K562 (cell line): ENCODE data around the gene GLYATL1.

ENCODE experiments used
- CBFA2T3 ChIP-seq: fragments of 450-650 bp; IDR thresholded peaks from 2 replicates; pipeline ENCODE4 v1.6.1; 2017
- E2F1 ChIP-seq: sonication (generic); formaldehyde crosslinking; IDR thresholded peaks from 2 replicates; pipeline ENCODE4 v1.8.1; 2023; ENCODE audit warnings: mild to moderate bottlenecking, missing genetic modification reagents, moderate library complexity
- ELF4 ChIP-seq: fragments of 450-650 bp; formaldehyde crosslinking; IDR thresholded peaks from 2 replicates; pipeline ENCODE4 v1.4.0; 2022; ENCODE audit warnings: missing genetic modification characterization
- ETV5 ChIP-seq: sonication (generic); formaldehyde crosslinking; IDR thresholded peaks from 2 replicates; pipeline ENCODE4 v1.4.0; 2020; ENCODE audit warnings: low read depth, mild to moderate bottlenecking, missing genetic modification reagents
- EZH2 ChIP-seq: IDR thresholded peaks from 2 replicates; pipeline ENCODE4 v1.6.1; 2012; ENCODE audit warnings: low read depth, mild to moderate bottlenecking, inconsistent platforms, low read length, borderline replicate concordance
- HNRNPK ChIP-seq: fragments of 200-400 bp; formaldehyde crosslinking; IDR thresholded peaks from one replicate; pipeline ENCODE4 v1.6.1; 2018; ENCODE audit warnings: mild to moderate bottlenecking, low read depth, low read length; ENCODE audit not compliant: poor library complexity, severe bottlenecking
- KDM1A ChIP-seq, 2 experiments: fragments of 450-650 bp; IDR thresholded peaks; 2 replicates each; pipeline ENCODE4 v1.6.1; 2016; ENCODE audit warnings: mild to moderate bottlenecking in 2 of 2
- MAFG ChIP-seq: fragments of 450-650 bp; conservative IDR thresholded peaks from 2 replicates; pipeline ENCODE4 v1.6.1; 2016; ENCODE audit warnings: missing genetic modification characterization, missing compliant biosample characterization
- MYBL2 ChIP-seq, 2 experiments: fragments of 450-650 bp in 1 of 2; sonication (generic) in 1 of 2; formaldehyde crosslinking in 1 of 2; IDR thresholded peaks; 2 replicates each; pipeline versions ENCODE4 v1.6.1 to v1.8.1; 2017 to 2022; ENCODE audit warnings: borderline replicate concordance in 1 of 2, inconsistent platforms in 1 of 2, low read depth in 1 of 2, mild to moderate bottlenecking in 1 of 2, missing genetic modification reagents in 1 of 2, moderate library complexity in 1 of 2
- RAD51 ChIP-seq: fragments of 450-650 bp; IDR thresholded peaks from 2 replicates; pipeline ENCODE4 v1.7.1; 2016; ENCODE audit warnings: low read depth, mild to moderate bottlenecking, borderline replicate concordance
- RBM25 ChIP-seq: fragments of 200-400 bp; formaldehyde crosslinking; IDR thresholded peaks from 2 replicates; pipeline ENCODE4 v1.6.1; 2018; ENCODE audit warnings: low read length, low read depth, moderate library complexity; ENCODE audit not compliant: severe bottlenecking
- TSHZ1 ChIP-seq: fragments of 250-450 bp; sonication (Bioruptor Pico); IDR thresholded peaks from 2 replicates; pipeline ENCODE4 v1.4.0; 2020; ENCODE audit warnings: mild to moderate bottlenecking, moderate library complexity
- ZNF232 ChIP-seq: sonication (generic); formaldehyde crosslinking; IDR thresholded peaks from 2 replicates; pipeline ENCODE4 v1.8.0; 2022; ENCODE audit warnings: mild to moderate bottlenecking, missing genetic modification reagents
- TF ChIP-seq, protein P1 (sequence below), 3 experiments: IDR thresholded peaks in 2 of 3; conservative IDR thresholded peaks in 1 of 3; 2 replicates each; pipeline ENCODE4 v1.5.1; 2011 to 2012; ENCODE audit warnings: low read length in 3 of 3, mild to moderate bottlenecking in 3 of 3, control low read depth in 2 of 3, improper control_type of control experiment in 1 of 3, inconsistent platforms in 1 of 3, low read depth in 1 of 3, mixed read lengths in 1 of 3, moderate library complexity in 1 of 3; ENCODE audit not compliant: insufficient read depth in 2 of 3

GRCh38 chr11:58927393-58928106, 11.7 kb upstream of the GLYATL1 start:
- TF ChIP-seq, protein P1, sequence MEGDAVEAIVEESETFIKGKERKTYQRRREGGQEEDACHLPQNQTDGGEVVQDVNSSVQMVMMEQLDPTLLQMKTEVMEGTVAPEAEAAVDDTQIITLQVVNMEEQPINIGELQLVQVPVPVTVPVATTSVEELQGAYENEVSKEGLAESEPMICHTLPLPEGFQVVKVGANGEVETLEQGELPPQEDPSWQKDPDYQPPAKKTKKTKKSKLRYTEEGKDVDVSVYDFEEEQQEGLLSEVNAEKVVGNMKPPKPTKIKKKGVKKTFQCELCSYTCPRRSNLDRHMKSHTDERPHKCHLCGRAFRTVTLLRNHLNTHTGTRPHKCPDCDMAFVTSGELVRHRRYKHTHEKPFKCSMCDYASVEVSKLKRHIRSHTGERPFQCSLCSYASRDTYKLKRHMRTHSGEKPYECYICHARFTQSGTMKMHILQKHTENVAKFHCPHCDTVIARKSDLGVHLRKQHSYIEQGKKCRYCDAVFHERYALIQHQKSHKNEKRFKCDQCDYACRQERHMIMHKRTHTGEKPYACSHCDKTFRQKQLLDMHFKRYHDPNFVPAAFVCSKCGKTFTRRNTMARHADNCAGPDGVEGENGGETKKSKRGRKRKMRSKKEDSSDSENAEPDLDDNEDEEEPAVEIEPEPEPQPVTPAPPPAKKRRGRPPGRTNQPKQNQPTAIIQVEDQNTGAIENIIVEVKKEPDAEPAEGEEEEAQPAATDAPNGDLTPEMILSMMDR (IDR thresholded peaks at IDR 0.05 in 2 of 3, conservative IDR thresholded peaks at IDR 0.05 in 1 of 3; ENCODE audit: insufficient read depth in 2 of 3, low read depth in 1 of 3, low read length in 3 of 3): no peak
- TF ChIP-seq ZNF232 (CRISPR knock-in tag): no peak
- no peak for TF ChIP-seq ELF4 (CRISPR knock-in tag)
- no peak for TF ChIP-seq CBFA2T3
- TF ChIP-seq RBM25: no peak
- no peak for TF ChIP-seq HNRNPK
- TF ChIP-seq EZH2: no peak
- no peak for TF ChIP-seq MAFG (tag)
- no peak for TF ChIP-seq KDM1A (IDR thresholded peaks at IDR 0.05)
- TF ChIP-seq ETV5: no peak
- no peak for TF ChIP-seq E2F1 (CRISPR knock-in tag)
- TF ChIP-seq MYBL2 (IDR thresholded peaks at IDR 0.05; ENCODE audit: low read depth): no peak
- no peak for TF ChIP-seq MYBL2 (CRISPR knock-in tag; IDR thresholded peaks at IDR 0.05; ENCODE audit: borderline replicate concordance)
- TF ChIP-seq RAD51: no peak
- TF ChIP-seq TSHZ1 (CRISPR knock-in tag): no peak
